ENCODE measurements around the gene ADAMTSL2.

- no peak for TF ChIP-seq CTCF (IDR thresholded peaks at IDR 0.05)
- no peak for TF ChIP-seq EP300 (IDR thresholded peaks at IDR 0.05)
Observed at GRCh38 chr9:133562611-133563290, 28.2 kb downstream of the ADAMTSL2 start.

Measured in ovary (tissue), 3 donors.